Thymus (tissue), 11 donors: ENCODE data around the gene METTL22. TPM values are rescaled to one million over a fixed set of nuclear protein-coding genes. Genes with fewer than 3 reads are reported as not detected.
A peak's percentile ranks its signal among the peaks of the same experiment; 100 is the strongest.
"Not testable (repeated sequence)": the region's sequence is repeated elsewhere in the genome, so short reads cannot be mapped to it uniquely, and the experiment has no call there.

Experiments
- DNase-seq, 9 donors: peaks; one replicate each; pipeline ENCODE4 v3.0.0-alpha.2; 2013; ENCODE audit warnings: low spot score in 9 of 9, low read depth in 6 of 9, missing footprints in 1 of 9
- H3K27ac ChIP-seq, 2 donors: one replicate each; pipeline ENCODE4 v1.5.1; 2013; ENCODE audit warnings: control low read depth in 1 of 2, low read depth in 1 of 2, low read length in 1 of 2, mild to moderate bottlenecking in 1 of 2, moderate library complexity in 1 of 2
- H3K27me3 ChIP-seq, 2 donors: one replicate each; pipeline ENCODE4 v1.5.1; 2013; ENCODE audit warnings: low read length in 1 of 2; ENCODE audit not compliant: control insufficient read depth in 2 of 2, insufficient read depth in 1 of 2
- H3K36me3 ChIP-seq, 2 donors: one replicate each; pipeline ENCODE4 v1.5.1; 2013; ENCODE audit warnings: low read length in 1 of 2, mild to moderate bottlenecking in 1 of 2, moderate library complexity in 1 of 2; ENCODE audit not compliant: control insufficient read depth in 2 of 2, insufficient read depth in 2 of 2
- H3K4me1 ChIP-seq, 2 donors: one replicate each; pipeline ENCODE4 v1.5.1; 2013; ENCODE audit warnings: low read length in 2 of 2; ENCODE audit not compliant: control insufficient read depth in 2 of 2, insufficient read depth in 2 of 2
- H3K4me3 ChIP-seq, 2 donors: one replicate each; pipeline ENCODE4 v1.5.1; 2013; ENCODE audit warnings: low read length in 2 of 2, control low read depth in 1 of 2, mild to moderate bottlenecking in 1 of 2
- H3K9me3 ChIP-seq, 2 donors: one replicate each; pipeline ENCODE4 v1.5.1; 2013; ENCODE audit warnings: low read length in 1 of 2, mild to moderate bottlenecking in 1 of 2; ENCODE audit not compliant: control insufficient read depth in 2 of 2, insufficient read depth in 1 of 2
- WGBS: extraction: QIAGEN DNeasy Blood & Tissue Kit; methylation state at CpG from one replicate; pipeline ENCODE4 v1.1.7; 2013; 5-methylcytosine and 5-hydroxymethylcytosine counted together
- polyA plus RNA-seq: library from polyadenylated mRNA; stranded (reverse); fragments of 200-250 nt; gene quantifications from one replicate; pipeline ENCODE4 v1.2.3, GENCODE V29; 2013
- total RNA-seq: library from RNA; stranded (reverse); fragments of 120-200 nt; gene quantifications from one replicate; pipeline ENCODE4 v1.2.4, GENCODE V29; 2013
- donor health status: healthy.

Gene METTL22
- total and polyA plus RNA-seq, 2 donors = 11.1 to 27.5 TPM

DNA sequence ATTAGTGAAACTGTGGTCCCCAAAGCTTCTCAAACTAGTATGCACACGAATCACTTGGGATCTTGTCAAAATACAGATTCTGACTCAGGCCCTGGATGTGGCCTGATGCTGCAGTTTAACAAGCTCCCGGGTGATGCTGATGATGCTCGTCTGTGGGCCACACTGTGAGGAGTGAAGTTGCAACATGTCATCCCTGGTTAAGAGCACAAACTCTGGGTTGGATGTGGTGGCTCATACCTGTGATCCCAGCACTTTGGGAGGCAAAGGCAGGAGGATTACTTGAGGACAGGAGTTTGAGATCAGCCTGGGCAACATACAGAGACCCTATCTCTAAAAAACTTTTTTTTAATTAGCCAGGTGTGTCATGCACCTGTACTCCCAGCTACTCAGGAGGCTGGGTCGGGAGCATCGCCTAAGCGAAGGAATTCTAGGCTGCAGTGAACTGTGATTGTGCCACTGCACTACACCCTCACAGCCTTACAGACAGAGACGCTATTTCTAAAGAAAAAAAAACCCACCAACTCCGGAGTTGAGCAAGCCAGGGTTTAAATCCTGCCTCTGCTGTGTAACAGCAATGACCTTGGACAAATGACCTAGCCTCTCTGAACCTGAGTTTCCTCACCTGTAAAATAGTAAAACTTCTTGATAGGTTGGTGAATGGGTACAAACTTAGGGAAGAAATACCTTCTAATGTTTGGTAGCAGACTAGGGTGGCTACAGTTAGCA lies 28.5 kb downstream of the METTL22 start:
- peaks cover 16 to 37% of the 10 kb centered on the region in 2 donors for H3K36me3 ChIP-seq
- no peak overlapping the region for H3K27ac ChIP-seq
- no peak for DNase-seq
- WGBS = 84% methylated on average over 8 of the region's 8 CpGs
- H3K4me3 ChIP-seq = no peak overlapping the region
- H3K4me1 ChIP-seq = no peaks in the 10 kb centered on the region
- H3K9me3 ChIP-seq = no peaks in the 10 kb centered on the region
- no peaks in the 10 kb centered on the region for H3K27me3 ChIP-seq

DNA sequence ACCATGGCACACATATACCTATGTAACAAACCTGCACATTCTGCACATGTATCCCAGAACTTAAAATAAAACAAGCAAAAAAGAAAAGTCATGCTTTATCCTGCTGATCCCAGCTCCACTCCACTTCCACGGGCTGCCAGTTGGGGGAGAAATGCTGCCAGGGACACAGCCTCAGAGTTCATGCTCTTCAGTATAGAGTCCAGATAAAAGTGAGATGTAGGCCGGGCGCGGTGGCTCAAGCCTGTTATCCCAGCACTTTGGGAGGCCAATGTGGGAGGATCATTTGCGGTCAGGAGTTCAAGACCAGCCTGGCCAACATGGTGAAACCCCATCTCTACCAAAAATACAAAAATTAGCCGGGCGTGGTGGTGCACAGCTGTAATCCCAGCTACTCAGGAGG lies 30.5 kb downstream of the METTL22 start:
- not testable (repeated sequence) for H3K4me1 ChIP-seq, DNase-seq, H3K9me3 ChIP-seq, H3K27ac ChIP-seq, H3K27me3 ChIP-seq, H3K4me3 ChIP-seq
- peaks cover 8 to 17% of the 10 kb centered on the region in 2 donors for H3K36me3 ChIP-seq
- 79% methylated on average over 7 of the region's 7 CpGs for WGBS

DNA sequence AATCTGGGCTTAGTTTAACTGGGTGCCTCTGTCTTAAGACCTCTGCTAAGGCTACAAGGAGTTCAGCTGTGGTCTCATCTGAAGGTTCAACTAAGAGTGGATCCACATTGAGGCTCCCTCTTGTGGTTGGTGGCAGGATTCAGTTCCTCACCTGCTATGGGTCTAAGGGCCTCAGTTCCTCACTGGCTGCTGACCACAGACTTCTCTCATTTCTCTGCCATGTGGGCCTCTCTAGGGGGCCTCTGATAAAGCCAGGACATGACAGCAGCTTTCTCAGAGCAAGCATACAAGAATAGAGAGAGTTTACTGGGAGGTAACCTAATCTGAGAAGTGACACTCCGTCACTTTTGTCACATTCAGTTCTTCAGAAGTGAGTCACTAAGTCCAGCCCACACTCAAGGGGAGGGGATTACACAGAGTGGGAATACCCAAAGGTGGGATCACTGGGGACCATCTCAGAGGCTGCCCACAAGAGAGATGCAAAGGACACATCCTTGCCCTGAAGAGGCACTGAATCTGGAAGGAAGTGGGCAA lies 33.8 kb downstream of the METTL22 start:
- no peaks in the 10 kb centered on the region for H3K4me1 ChIP-seq
- no peaks in the 10 kb centered on the region for H3K36me3 ChIP-seq
- 96% methylated on average over 1 of the region's 1 CpG for WGBS
- no peak overlapping the region for H3K4me3 ChIP-seq
- H3K9me3 ChIP-seq = no peaks in the 10 kb centered on the region
- peak in 3 of 9 donors; percentile 10 to 44 (median 39) for DNase-seq
- H3K27ac ChIP-seq = no peak overlapping the region
- no peaks in the 10 kb centered on the region for H3K27me3 ChIP-seq

DNA sequence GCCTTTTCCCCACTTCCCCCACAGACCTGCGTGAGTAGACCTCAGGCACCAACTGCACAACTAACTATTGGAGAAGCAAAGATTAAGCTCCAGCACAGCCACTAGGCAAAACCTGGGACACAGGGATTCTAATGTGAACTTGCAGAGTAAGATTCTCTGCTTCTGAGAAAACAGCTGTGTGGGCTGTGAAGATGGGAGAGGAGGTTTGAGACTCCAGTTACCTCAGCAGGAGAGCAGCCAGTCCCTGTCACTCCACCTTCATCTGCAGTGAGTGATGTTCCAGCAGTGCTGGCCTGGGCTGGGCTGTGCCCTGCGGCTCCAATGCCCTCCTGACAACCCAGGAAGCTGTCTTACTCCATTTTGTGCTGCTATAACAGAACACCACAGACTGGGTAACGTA lies 34.9 kb downstream of the METTL22 start:
- no peaks in the 10 kb centered on the region for H3K9me3 ChIP-seq
- H3K27ac ChIP-seq = no peak overlapping the region
- no peak overlapping the region for H3K4me3 ChIP-seq
- DNase-seq = no peak
- WGBS = 64% methylated on average over 3 of the region's 3 CpGs
- H3K36me3 ChIP-seq = no peaks in the 10 kb centered on the region
- no peaks in the 10 kb centered on the region for H3K27me3 ChIP-seq
- no peaks in the 10 kb centered on the region for H3K4me1 ChIP-seq

DNA sequence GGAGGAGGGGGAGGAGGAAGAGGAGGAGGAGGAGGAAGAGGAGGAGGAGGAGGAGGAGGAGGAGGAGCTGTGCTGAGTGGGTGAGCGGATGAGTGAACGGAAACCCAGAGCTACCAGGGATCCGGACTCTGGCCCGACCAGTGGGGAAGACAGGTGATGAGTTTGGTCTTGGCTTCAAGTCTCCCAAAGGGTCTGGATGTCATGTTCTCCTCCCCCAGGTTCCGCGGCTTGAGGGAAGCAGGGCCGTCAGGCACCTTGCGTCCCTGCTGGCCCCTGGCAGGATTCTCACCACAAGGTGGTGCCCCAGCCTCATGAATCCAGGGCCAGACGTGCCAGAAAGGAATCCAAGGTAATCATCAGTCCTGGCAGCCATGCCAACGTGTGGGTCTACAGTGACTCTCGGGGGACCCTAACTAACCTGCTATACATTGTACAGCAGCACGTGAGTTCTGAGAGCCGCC lies 39.4 kb downstream of the METTL22 start:
- Histone ChIP-seq H3K4me1 (no peaks in the 10 kb centered on the region), H3K27me3 (no peaks in the 10 kb centered on the region), H3K4me3 (no peak overlapping the region), H3K9me3 (no peaks in the 10 kb centered on the region), H3K27ac (no peak overlapping the region), H3K36me3 (peaks cover 0 to 6% of the 10 kb centered on the region in 2 donors)
- DNase-seq = peak; percentile 27 to 71 (median 43)
- WGBS = 41% methylated on average over 13 of the region's 13 CpGs

DNA sequence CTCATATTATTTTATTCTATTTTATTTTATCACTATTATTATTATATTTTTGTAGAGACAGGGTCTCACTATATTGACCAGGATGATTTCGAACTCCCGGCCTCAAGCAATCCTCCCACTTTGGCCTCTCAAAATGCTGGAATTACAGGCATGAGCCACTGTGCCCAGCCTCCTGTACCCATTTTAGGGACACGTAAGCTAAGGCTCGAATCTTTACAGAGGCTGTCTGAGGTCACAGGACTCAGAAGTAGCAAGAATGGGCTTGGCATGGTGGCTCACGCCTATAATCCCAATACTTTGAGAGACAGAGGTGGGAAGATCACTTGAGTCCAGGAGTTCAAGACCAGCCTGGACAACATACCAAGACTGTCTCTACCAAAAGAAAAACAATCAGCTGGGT lies 40.2 kb downstream of the METTL22 start:
- Histone ChIP-seq H3K9me3 (no peaks in the 10 kb centered on the region), H3K36me3 (peaks cover 0 to 6% of the 10 kb centered on the region in 2 donors), H3K4me1 (no peaks in the 10 kb centered on the region), H3K4me3 (no peak overlapping the region), H3K27ac (no peak overlapping the region), H3K27me3 (no peaks in the 10 kb centered on the region)
- no peak for DNase-seq
- WGBS = 92% methylated on average over 5 of the region's 5 CpGs

DNA sequence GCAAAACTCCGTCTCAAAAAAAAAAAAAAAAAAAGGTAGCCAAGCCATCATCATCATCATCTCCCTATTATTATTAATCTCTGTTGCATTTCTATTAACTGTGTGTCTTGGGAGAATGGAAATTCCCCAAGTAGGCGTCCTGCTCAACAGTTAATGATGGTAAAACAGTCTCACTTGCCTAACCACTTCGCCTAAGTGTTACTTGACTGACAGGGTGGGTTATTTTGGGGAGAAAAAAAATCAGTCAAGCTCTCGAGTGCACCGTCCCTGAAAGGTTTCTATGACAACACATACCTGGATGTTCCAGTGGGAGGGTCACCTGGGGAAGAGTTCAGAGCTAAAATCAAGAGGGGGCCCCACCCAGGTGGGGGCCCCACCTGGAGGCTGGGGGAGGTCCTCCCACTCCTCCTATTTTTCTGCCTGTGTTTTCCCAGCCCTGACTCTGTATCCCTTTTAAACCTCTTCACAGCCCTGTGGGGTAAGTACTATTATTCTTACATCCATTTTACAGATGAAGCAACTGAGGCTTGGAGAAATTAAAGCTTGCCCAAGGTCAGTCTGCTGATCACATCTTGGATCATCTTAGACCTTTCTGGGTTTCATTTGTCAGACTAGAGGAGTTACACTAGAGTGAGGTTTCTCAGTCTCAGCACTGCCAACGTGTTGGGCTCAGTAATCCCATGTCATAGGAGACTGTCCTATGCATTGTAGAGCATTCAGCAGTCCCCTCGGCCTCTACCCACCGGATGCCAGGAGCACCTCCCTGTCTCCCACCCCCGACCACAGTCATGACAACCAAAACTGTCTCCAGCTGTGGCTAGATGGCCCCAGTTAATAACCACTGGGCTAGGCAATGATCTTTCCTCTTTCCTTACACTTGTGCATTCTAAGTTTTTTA lies 41.9 kb downstream of the METTL22 start:
- DNase-seq = no peak
- 90% methylated on average over 9 of the region's 9 CpGs for WGBS
- Histone ChIP-seq H3K36me3 (peaks cover 0 to 6% of the 10 kb centered on the region in 2 donors), H3K4me1 (no peaks in the 10 kb centered on the region), H3K27me3 (no peaks in the 10 kb centered on the region), H3K9me3 (no peaks in the 10 kb centered on the region), H3K4me3 (no peak overlapping the region), H3K27ac (no peak overlapping the region)

DNA sequence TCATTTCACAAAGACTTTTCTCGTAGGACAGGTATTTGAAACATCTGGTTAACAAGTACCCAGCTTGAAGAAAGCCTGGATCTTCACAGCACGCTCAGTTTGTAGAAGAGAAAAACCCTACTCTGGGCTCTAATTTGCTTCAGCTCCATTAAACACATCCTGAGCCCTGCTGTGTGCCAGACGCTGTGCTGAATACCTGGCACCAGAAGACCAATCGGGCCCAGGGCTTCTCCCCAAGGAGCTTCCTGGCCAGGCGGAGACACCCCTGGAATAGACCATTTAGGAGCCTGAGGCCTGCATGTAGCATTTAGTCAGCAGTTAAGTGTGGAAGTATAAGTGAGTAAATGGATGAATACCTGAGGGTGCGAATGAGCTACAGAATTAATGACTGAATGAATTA lies 44.0 kb downstream of the METTL22 start:
- no peak overlapping the region for H3K27ac ChIP-seq
- no peaks in the 10 kb centered on the region for H3K4me1 ChIP-seq
- no peak overlapping the region for H3K4me3 ChIP-seq
- H3K9me3 ChIP-seq = no peaks in the 10 kb centered on the region
- DNase-seq = no peak
- no peaks in the 10 kb centered on the region for H3K27me3 ChIP-seq
- H3K36me3 ChIP-seq = peaks cover 0 to 6% of the 10 kb centered on the region in 2 donors
- WGBS = 96% methylated on average over 6 of the region's 6 CpGs

DNA sequence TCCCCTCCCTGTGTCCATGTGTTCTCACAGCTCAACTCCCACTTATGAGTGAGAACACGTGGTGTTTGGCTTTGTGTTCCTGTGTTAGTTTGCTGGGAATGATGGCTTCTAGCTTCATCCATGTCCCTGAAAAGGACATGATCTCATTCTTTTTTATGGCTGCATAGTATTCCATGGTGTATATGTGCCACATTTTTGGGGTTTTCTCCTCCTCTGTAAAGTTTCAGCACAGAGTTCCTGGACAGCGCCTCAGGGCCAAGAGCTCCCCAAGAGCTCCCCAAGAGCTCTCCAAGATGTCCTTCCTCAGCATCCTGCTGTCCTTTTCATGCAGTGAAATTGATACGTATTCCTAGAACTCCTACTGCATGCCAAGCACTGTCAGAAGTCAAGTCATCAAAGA lies 46.0 kb downstream of the METTL22 start:
- Histone ChIP-seq H3K27ac (no peak overlapping the region), H3K9me3 (no peaks in the 10 kb centered on the region), H3K4me1 (no peaks in the 10 kb centered on the region), H3K36me3 (peaks cover 0 to 6% of the 10 kb centered on the region in 2 donors), H3K4me3 (no peak overlapping the region), H3K27me3 (no peaks in the 10 kb centered on the region)
- 100% methylated on average over 3 of the region's 3 CpGs for WGBS
- no peak for DNase-seq
